ENCODE results near the gene FUOM. TPM values are rescaled to one million over a fixed set of nuclear protein-coding genes. Genes with fewer than 3 reads are reported as not detected.

FUOM gene
- total and polyA plus RNA-seq, 9 of the 15 experiments (the other 6 are each of a cell fraction or from before 2014, with no cell fraction given), result 1.8 to 96.1 (median 27.0) TPM

GRCh38 chr10:133359972-133360610 lies 2.3 kb upstream of the FUOM start:
- no TSS peak for BruUV-seq (replicated peaks)
- Histone ChIP-seq H3K27me3 (ENCODE audit: control insufficient read depth in 2 of 2, insufficient read depth in 2 of 2, low read length in 2 of 2) (no peaks in the 10 kb centered on the region), H3K79me2 (ENCODE audit: control insufficient read depth, insufficient read depth, low read length) (peaks cover 12% of the 10 kb centered on the region), H2AFZ (ENCODE audit: low read depth, low read length) (0 out of 2 replicates have a peak overlapping the region, but pooled peaks have one; percentile 60), H3K9me3 (replicated peaks; ENCODE audit: control insufficient read depth, insufficient read depth, low read depth, low read length) (no peaks in the 10 kb centered on the region), H3K4me2 (ENCODE audit: insufficient read depth, low read length) (peak overlapping the region; percentile 52), H3K9ac (ENCODE audit: insufficient read depth in 1 of 2, low read depth in 2 of 2, low read length in 2 of 2) (no peak overlapping the region; a peak in 2 of 4 replicates), H3K4me1 (replicated peaks in 1 of 2; ENCODE audit: control insufficient read depth in 2 of 2, insufficient read depth in 2 of 2, low read length in 2 of 2) (peaks cover 15 to 55% of the 10 kb centered on the region in 2 experiments), H3K27ac (ENCODE audit: extremely low read depth, low read depth, low read length) (peak overlapping the region; percentile 53; the same call in 2 of the 3 replicates), H3K9me1 (ENCODE audit: control insufficient read depth, insufficient read depth, low read length) (no peaks in the 10 kb centered on the region), H3K4me3 (no peak overlapping the region), H4K20me1 (replicated peaks; ENCODE audit: control insufficient read depth, insufficient read depth, low read length) (no peaks in the 10 kb centered on the region), H3K36me3 (ENCODE audit: control insufficient read depth, insufficient read depth, low read length) (peaks cover 38% of the 10 kb centered on the region; the same call in 1 of the 3 replicates)
- ChIA-PET CTCF (ENCODE audit: low intra/inter-chr PET ratio) (no interaction called here), POLR2A (interaction anchor here (1.5 to 1.7 kb wide), 3 partner anchors 11 to 17 kb away, joined by 3 to 10 read pairs (median 4); partner anchors contain the start of gene ECHS1)
- DNase-seq (ENCODE audit: extremely low read depth in 1 of 4, low spot score in 3 of 4), result peak in 3 of 4 experiments; percentile 34 to 73 (median 50)
- FAIRE-seq, result peak; percentile 74
- in situ Hi-C loops (cut with MboI), result no loop called here
- intact Hi-C loops (cut with micrococcal nuclease), result loop anchor here (5.0 kb wide), 1 partner anchor 32 kb away; the partner anchor contains the start of gene MTG1
- WGBS (ENCODE audit: insufficient coverage, low coverage, missing lambda C conversion rate), result 0% methylated on average over 13 of the region's 17 CpGs
- ATAC-seq, result peak; percentile 19
- TF ChIP-seq ZNF785 (CRISPR knock-in tag; IDR thresholded peaks at IDR 0.05) (no peak), MAX (CRISPR knock-in tag; IDR thresholded peaks at IDR 0.05) (peak; percentile 89), ZNF165 (CRISPR knock-in tag; IDR thresholded peaks at IDR 0.05; ENCODE audit: borderline replicate concordance) (no peak), ZBTB12 (CRISPR knock-in tag; IDR thresholded peaks at IDR 0.05) (no peak), SMAD1 (IDR thresholded peaks at IDR 0.05; ENCODE audit: low read depth, low read length, partially characterized antibody) (no peak), SMARCE1 (IDR thresholded peaks at IDR 0.05) (peak; percentile 64; the same call in 1 of the 2 replicates), ZNF586 (CRISPR knock-in tag; conservative IDR thresholded peaks at IDR 0.05) (no peak)
- TF ChIP-seq, protein P1, sequence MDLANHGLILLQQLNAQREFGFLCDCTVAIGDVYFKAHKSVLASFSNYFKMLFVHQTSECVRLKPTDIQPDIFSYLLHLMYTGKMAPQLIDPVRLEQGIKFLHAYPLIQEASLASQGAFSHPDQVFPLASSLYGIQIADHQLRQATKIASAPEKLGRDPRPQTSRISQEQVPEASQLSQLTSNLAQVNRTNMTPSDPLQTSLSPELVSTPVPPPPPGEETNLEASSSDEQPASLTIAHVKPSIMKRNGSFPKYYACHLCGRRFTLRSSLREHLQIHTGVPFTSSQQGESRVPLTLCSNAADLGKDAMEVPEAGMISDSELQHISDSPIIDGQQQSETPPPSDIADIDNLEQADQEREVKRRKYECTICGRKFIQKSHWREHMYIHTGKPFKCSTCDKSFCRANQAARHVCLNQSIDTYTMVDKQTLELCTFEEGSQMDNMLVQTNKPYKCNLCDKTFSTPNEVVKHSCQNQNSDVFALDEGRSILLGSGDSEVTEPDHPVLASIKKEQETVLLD (IDR thresholded peaks at IDR 0.05), result peak; percentile 58; the same call in 1 of the 2 replicates

Measured in K562 (cell line).